ENCODE results near the gene ABHD17A. TPM values are rescaled to one million over a fixed set of nuclear protein-coding genes. Genes with fewer than 3 reads are reported as not detected.

Gene ABHD17A
- total and polyA plus RNA-seq, 7 experiments from 2014 or later = 92.9 to 175 (median 135) TPM

GRCh38 chr19:1920644-1921043 lies 35.3 kb upstream of the ABHD17A start:
- Mint-ChIP-seq H3K4me3 (no peak overlapping the region), H3K36me3 (peaks cover 0 to 12% (median 0%) of the 10 kb centered on the region in 5 donors), H3K27ac (no peak overlapping the region), H3K9me3 (no peaks in the 10 kb centered on the region), H3K27me3 (no peaks in the 10 kb centered on the region), H3K4me1 (peaks cover 0 to 11% (median 0%) of the 10 kb centered on the region in 7 donors)
- DNase-seq (no peak), ATAC-seq (no peak)
- H3K9me3 ChIP-seq (ENCODE audit: control insufficient read depth in 2 of 3, low read length in 3 of 3) = no peaks in the 10 kb centered on the region
- ChIA-PET POLR2A (interaction anchor here (0.8 kb wide), 1 partner anchor 7 kb away, joined by 3 read pairs; no protein-coding TSS in a partner anchor), CTCF (no interaction called here)
- no peak overlapping the region for H3K4me3 ChIP-seq (ENCODE audit: low read length)
- H3K4me1 ChIP-seq (ENCODE audit: control insufficient read depth in 2 of 2, insufficient read depth in 2 of 2, low read length in 2 of 2) = no peaks in the 10 kb centered on the region
- peaks cover 0 to 50% (median 0%) of the 10 kb centered on the region in 3 experiments for H3K36me3 ChIP-seq (ENCODE audit: control insufficient read depth in 2 of 3, insufficient read depth in 3 of 3, low read length in 3 of 3)
- H3K27ac ChIP-seq (ENCODE audit: low read depth, low read length) = no peak overlapping the region
- H3K27me3 ChIP-seq (ENCODE audit: control insufficient read depth in 2 of 2, insufficient read depth in 2 of 2, low read length in 2 of 2) = no peaks in the 10 kb centered on the region
- intact Hi-C loops (cut with micrococcal nuclease) = no loop called here

- Histone ChIP-seq H3K4me1 (ENCODE audit: control insufficient read depth in 2 of 2, insufficient read depth in 2 of 2, low read length in 2 of 2) (no peaks in the 10 kb centered on the region), H3K4me3 (ENCODE audit: low read length) (no peak overlapping the region), H3K9me3 (ENCODE audit: control insufficient read depth in 2 of 3, low read length in 3 of 3) (no peaks in the 10 kb centered on the region), H3K27ac (ENCODE audit: low read depth, low read length) (no peak overlapping the region), H3K36me3 (ENCODE audit: control insufficient read depth in 2 of 3, insufficient read depth in 3 of 3, low read length in 3 of 3) (peaks cover 0 to 45% (median 0%) of the 10 kb centered on the region in 3 experiments), H3K27me3 (ENCODE audit: control insufficient read depth in 2 of 2, insufficient read depth in 2 of 2, low read length in 2 of 2) (no peaks in the 10 kb centered on the region)
- H3K27me3 Mint-ChIP-seq = no peaks in the 10 kb centered on the region
- DNase-seq = no peak
- no peaks in the 10 kb centered on the region for H3K9me3 Mint-ChIP-seq
- H3K4me3 Mint-ChIP-seq = no peak overlapping the region
- intact Hi-C loops (cut with micrococcal nuclease) = no loop called here
- ATAC-seq = no peak
- CTCF ChIA-PET = interaction anchor here (0.6 kb wide), 1 partner anchor 32 kb away, joined by 4 read pairs; no protein-coding TSS in a partner anchor
- peaks cover 0 to 11% (median 0%) of the 10 kb centered on the region in 7 donors for H3K4me1 Mint-ChIP-seq
- H3K27ac Mint-ChIP-seq = no peak overlapping the region
- POLR2A ChIA-PET = interaction anchor here (0.6 to 0.7 kb wide), 3 partner anchors 10 to 176 kb away, joined by 3 to 8 read pairs (median 5); no protein-coding TSS in a partner anchor
- peaks cover 0 to 12% (median 0%) of the 10 kb centered on the region in 5 donors for H3K36me3 Mint-ChIP-seq
These were observed 33.7 kb upstream of the ABHD17A start for GRCh38 chr19:1918975-1919374.

GRCh38 chr19:1917926-1918325 lies 32.6 kb upstream of the ABHD17A start:
- no peaks in the 10 kb centered on the region for H3K27me3 ChIP-seq (ENCODE audit: control insufficient read depth in 2 of 2, insufficient read depth in 2 of 2, low read length in 2 of 2)
- ChIA-PET POLR2A (no interaction called here), CTCF (no interaction called here)
- H3K27ac Mint-ChIP-seq = no peak overlapping the region
- H3K4me1 Mint-ChIP-seq = peaks cover 0 to 7% (median 0%) of the 10 kb centered on the region in 7 donors
- DNase-seq (no peak), ATAC-seq (no peak)
- H3K4me1 ChIP-seq (ENCODE audit: control insufficient read depth in 2 of 2, insufficient read depth in 2 of 2, low read length in 2 of 2) = no peaks in the 10 kb centered on the region
- no peaks in the 10 kb centered on the region for H3K9me3 ChIP-seq (ENCODE audit: control insufficient read depth in 2 of 3, low read length in 3 of 3)
- no peak overlapping the region for H3K27ac ChIP-seq (ENCODE audit: low read depth, low read length)
- H3K9me3 Mint-ChIP-seq = no peaks in the 10 kb centered on the region
- no peaks in the 10 kb centered on the region for H3K27me3 Mint-ChIP-seq
- intact Hi-C loops (cut with micrococcal nuclease) = no loop called here
- peaks cover 0 to 50% (median 0%) of the 10 kb centered on the region in 3 experiments for H3K36me3 ChIP-seq (ENCODE audit: control insufficient read depth in 2 of 3, insufficient read depth in 3 of 3, low read length in 3 of 3)
- peaks cover 0 to 13% (median 0%) of the 10 kb centered on the region in 5 donors for H3K36me3 Mint-ChIP-seq
- H3K4me3 ChIP-seq (ENCODE audit: low read length) = no peak overlapping the region
- H3K4me3 Mint-ChIP-seq = no peak overlapping the region

- no peaks in the 10 kb centered on the region for H3K9me3 Mint-ChIP-seq
- H3K27me3 ChIP-seq (ENCODE audit: control insufficient read depth in 2 of 2, insufficient read depth in 2 of 2, low read length in 2 of 2) = no peaks in the 10 kb centered on the region
- no peaks in the 10 kb centered on the region for H3K9me3 ChIP-seq (ENCODE audit: control insufficient read depth in 2 of 3, low read length in 3 of 3)
- POLR2A ChIA-PET = no interaction called here
- peaks cover 0 to 12% (median 0%) of the 10 kb centered on the region in 5 donors for H3K36me3 Mint-ChIP-seq
- CTCF ChIA-PET = no interaction called here
- no peaks in the 10 kb centered on the region for H3K4me1 ChIP-seq (ENCODE audit: control insufficient read depth in 2 of 2, insufficient read depth in 2 of 2, low read length in 2 of 2)
- no peak overlapping the region for H3K27ac ChIP-seq (ENCODE audit: low read depth, low read length)
- intact Hi-C loops (cut with micrococcal nuclease) = no loop called here
- H3K4me3 ChIP-seq (ENCODE audit: low read length) = no peak overlapping the region
- ATAC-seq (no peak), DNase-seq (no peak)
- peaks cover 0 to 6% (median 0%) of the 10 kb centered on the region in 7 donors for H3K4me1 Mint-ChIP-seq
- H3K4me3 Mint-ChIP-seq = no peak overlapping the region
- H3K36me3 ChIP-seq (ENCODE audit: control insufficient read depth in 2 of 3, insufficient read depth in 3 of 3, low read length in 3 of 3) = peaks cover 0 to 50% (median 0%) of the 10 kb centered on the region in 3 experiments
- peak overlapping the region in 1 of 9 donors; percentile 67 for H3K27ac Mint-ChIP-seq
- H3K27me3 Mint-ChIP-seq = no peaks in the 10 kb centered on the region
These were observed 31.9 kb upstream of the ABHD17A start for GRCh38 chr19:1917146-1917545.

- Histone ChIP-seq H3K4me1 (ENCODE audit: control insufficient read depth in 2 of 2, insufficient read depth in 2 of 2, low read length in 2 of 2) (no peaks in the 10 kb centered on the region), H3K9me3 (ENCODE audit: control insufficient read depth in 2 of 3, low read length in 3 of 3) (no peaks in the 10 kb centered on the region), H3K4me3 (ENCODE audit: low read length) (no peak overlapping the region), H3K27me3 (ENCODE audit: control insufficient read depth in 2 of 2, insufficient read depth in 2 of 2, low read length in 2 of 2) (no peaks in the 10 kb centered on the region), H3K27ac (ENCODE audit: low read depth, low read length) (no peak overlapping the region), H3K36me3 (ENCODE audit: control insufficient read depth in 2 of 3, insufficient read depth in 3 of 3, low read length in 3 of 3) (peaks cover 0 to 39% (median 0%) of the 10 kb centered on the region in 3 experiments)
- Mint-ChIP-seq H3K4me3 (no peak overlapping the region), H3K9me3 (no peaks in the 10 kb centered on the region), H3K27me3 (no peaks in the 10 kb centered on the region), H3K4me1 (peaks cover 3 to 6% (median 5%) of the 10 kb centered on the region in 7 donors), H3K27ac (no peak overlapping the region), H3K36me3 (peaks cover 0 to 12% (median 2%) of the 10 kb centered on the region in 5 donors)
- no peak for ATAC-seq
- ChIA-PET CTCF (no interaction called here), POLR2A (no interaction called here)
- no peak for DNase-seq
- intact Hi-C loops (cut with micrococcal nuclease) = no loop called here
These were observed 29.6 kb upstream of the ABHD17A start for GRCh38 chr19:1914826-1915341.

GRCh38 chr19:1913781-1914577 lies 28.7 kb upstream of the ABHD17A start:
- intact Hi-C loops (cut with micrococcal nuclease) = no loop called here
- no peak overlapping the region for H3K27ac Mint-ChIP-seq
- POLR2A ChIA-PET = interaction anchor here (0.6 kb wide), 1 partner anchor 961 kb away, joined by 3 read pairs; no protein-coding TSS in a partner anchor

More at GRCh38 chr19:1913781-1914577, 28.7 kb upstream of the ABHD17A start:
- no peak overlapping the region for H3K4me3 ChIP-seq (ENCODE audit: low read length)
- H3K27me3 ChIP-seq (ENCODE audit: control insufficient read depth in 2 of 2, insufficient read depth in 2 of 2, low read length in 2 of 2) = no peaks in the 10 kb centered on the region
- peaks cover 0 to 11% (median 2%) of the 10 kb centered on the region in 5 donors for H3K36me3 Mint-ChIP-seq
- H3K9me3 ChIP-seq (ENCODE audit: control insufficient read depth in 2 of 3, low read length in 3 of 3) = no peaks in the 10 kb centered on the region
- no peak overlapping the region for H3K27ac ChIP-seq (ENCODE audit: low read depth, low read length)
- no peaks in the 10 kb centered on the region for H3K27me3 Mint-ChIP-seq
- H3K9me3 Mint-ChIP-seq = no peaks in the 10 kb centered on the region
- CTCF ChIA-PET = no interaction called here
- no peaks in the 10 kb centered on the region for H3K4me1 ChIP-seq (ENCODE audit: control insufficient read depth in 2 of 2, insufficient read depth in 2 of 2, low read length in 2 of 2)
- no peak for DNase-seq
- peaks cover 6 to 15% (median 10%) of the 10 kb centered on the region in 7 donors for H3K4me1 Mint-ChIP-seq
- no peak for ATAC-seq
- H3K36me3 ChIP-seq (ENCODE audit: control insufficient read depth in 2 of 3, insufficient read depth in 3 of 3, low read length in 3 of 3) = peaks cover 0 to 37% (median 0%) of the 10 kb centered on the region in 3 experiments
- no peak overlapping the region for H3K4me3 Mint-ChIP-seq
